Esophagus muscularis mucosa (tissue), 3 donors: ENCODE measurements around the gene SPINDOC.

ENCODE experiments used
- CTCF ChIP-seq, 3 experiments: fragments of 200-600 bp in 2 of 3; fragments of 450-650 bp in 1 of 3; sonication (generic) in 2 of 3; IDR thresholded peaks; one replicate each; pipeline ENCODE4 v1.5.1; 2017 to 2019; ENCODE audit warnings: antibody characterized with exemption in 3 of 3, mild to moderate bottlenecking in 2 of 3, moderate library complexity in 1 of 3
- POLR2A ChIP-seq: fragments of 450-650 bp; IDR thresholded peaks from one replicate; pipeline ENCODE4 v1.6.1; 2017; ENCODE audit warnings: antibody characterized with exemption, moderate library complexity, mild to moderate bottlenecking, low read depth

GRCh38 chr11:63804259-63804658 lies 9.0 kb upstream of the SPINDOC start:
- TF ChIP-seq POLR2A (no peak), CTCF (IDR thresholded peaks at IDR 0.05) (no peak)
